ENCODE results near the gene ZNF469.

The ZNF469 gene

DNA sequence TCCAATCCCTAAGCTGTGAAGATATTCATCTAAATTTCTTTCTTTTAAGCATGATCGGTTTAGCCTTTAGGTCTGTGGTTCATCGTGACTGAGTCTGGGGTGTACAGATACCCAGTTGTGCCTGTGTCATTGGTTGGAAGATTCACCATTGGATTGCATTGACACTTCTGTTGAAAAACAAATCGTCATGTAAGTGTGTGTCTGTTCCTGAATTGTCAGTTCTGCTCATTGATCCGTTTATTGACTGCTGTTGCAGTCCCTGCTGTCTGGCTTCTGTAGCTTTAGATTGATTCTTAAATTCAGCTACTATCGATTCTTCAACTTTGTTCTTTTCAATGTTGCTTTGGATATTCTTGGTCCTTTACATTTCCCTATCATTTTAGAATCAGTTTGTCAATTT, 21.0 kb upstream of the ZNF469 start:
- no peaks in the 10 kb centered on the region for H3K4me1 Mint-ChIP-seq (ENCODE audit: low read depth)
- peaks cover 21% of the 10 kb centered on the region for H3K27me3 Mint-ChIP-seq
- H3K4me3 Mint-ChIP-seq, result no peak overlapping the region

DNA sequence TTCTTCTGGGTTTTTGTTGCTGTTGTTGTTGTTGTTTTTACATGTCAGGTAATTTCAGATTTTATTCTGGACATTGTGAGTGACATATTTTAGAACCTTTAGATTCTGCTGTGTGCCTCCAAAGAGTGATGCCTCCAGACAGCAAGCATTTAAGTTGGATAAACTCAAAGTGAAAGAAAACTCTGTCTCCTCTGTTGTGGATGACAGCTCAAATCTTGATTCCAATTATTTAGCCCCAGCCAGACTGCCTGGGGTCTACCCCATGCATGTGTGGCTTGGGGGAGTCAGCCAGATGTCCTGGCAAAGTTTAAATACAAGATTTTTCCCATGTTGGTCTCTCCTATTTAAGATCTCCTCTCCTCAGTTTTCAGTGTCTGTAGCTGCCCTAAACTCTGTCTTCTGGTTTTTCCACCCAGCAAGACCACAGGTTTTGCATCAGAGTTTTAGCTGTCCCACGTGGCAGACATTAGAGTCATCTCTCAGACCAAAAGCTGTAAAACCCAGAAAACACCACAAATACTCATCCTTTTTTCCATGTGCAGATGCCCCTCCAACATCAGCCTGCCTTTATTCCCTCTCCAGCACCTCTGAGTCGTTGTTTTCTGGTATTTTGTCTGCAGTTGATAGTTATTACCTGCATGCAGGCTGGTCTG, 19.4 kb upstream of the ZNF469 start:
- no peaks in the 10 kb centered on the region for H3K4me1 Mint-ChIP-seq (ENCODE audit: low read depth)
- no peak overlapping the region for H3K27ac Mint-ChIP-seq
- H3K9me3 Mint-ChIP-seq, result no peaks in the 10 kb centered on the region
- no peaks in the 10 kb centered on the region for H3K36me3 Mint-ChIP-seq (ENCODE audit: low read depth)
- H3K27me3 Mint-ChIP-seq, result peaks cover 22% of the 10 kb centered on the region
- intact Hi-C loops (cut with micrococcal nuclease), result no loop called here
- H3K4me3 Mint-ChIP-seq, result no peak overlapping the region

More for the DNA sequence above, 21.0 kb upstream of the ZNF469 start:
- H3K36me3 Mint-ChIP-seq (ENCODE audit: low read depth), result no peaks in the 10 kb centered on the region
- no peak overlapping the region for H3K27ac Mint-ChIP-seq
- intact Hi-C loops (cut with micrococcal nuclease), result no loop called here
- H3K9me3 Mint-ChIP-seq, result no peaks in the 10 kb centered on the region

DNA sequence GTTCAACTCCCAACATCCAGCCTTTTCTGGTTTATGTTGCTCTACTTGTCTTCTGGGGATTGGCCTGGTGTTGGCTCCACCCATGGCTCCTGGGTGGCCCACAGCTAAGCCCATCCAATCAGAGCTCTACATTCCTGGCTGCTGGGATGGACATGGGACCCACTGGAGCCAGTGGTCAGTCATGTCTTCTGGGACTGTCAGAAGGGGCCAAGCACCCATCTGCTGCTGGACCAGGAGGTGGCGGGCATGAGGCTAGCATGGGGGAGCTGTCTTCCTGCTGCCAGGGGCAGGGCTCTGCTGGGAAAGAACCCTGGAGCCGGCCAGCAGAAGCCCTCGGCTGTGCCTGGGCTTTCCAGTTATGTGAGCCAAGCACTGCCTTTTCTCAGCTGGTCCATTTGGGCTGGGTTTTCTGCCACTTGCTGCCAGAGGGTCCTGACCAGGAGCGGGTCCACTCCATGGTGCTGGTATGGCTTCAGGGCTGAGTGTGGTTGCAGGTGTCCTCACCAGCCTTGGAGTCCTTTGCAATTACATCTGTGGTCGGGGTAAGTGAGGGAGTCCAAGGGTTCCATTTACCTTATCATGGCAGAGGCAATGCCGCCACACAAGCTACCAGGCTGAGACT, 17.4 kb upstream of the ZNF469 start:
- intact Hi-C loops (cut with micrococcal nuclease), result no loop called here
- H3K27ac Mint-ChIP-seq, result no peak overlapping the region
- no peaks in the 10 kb centered on the region for H3K4me1 Mint-ChIP-seq (ENCODE audit: low read depth)
- peaks cover 20% of the 10 kb centered on the region for H3K27me3 Mint-ChIP-seq
- no peak overlapping the region for H3K4me3 Mint-ChIP-seq
- no peaks in the 10 kb centered on the region for H3K9me3 Mint-ChIP-seq
- H3K36me3 Mint-ChIP-seq (ENCODE audit: low read depth), result no peaks in the 10 kb centered on the region

- peaks cover 18% of the 10 kb centered on the region for H3K27me3 Mint-ChIP-seq
- no peaks in the 10 kb centered on the region for H3K36me3 Mint-ChIP-seq (ENCODE audit: low read depth)
- no peak overlapping the region for H3K27ac Mint-ChIP-seq
- intact Hi-C loops (cut with micrococcal nuclease), result no loop called here
- no peaks in the 10 kb centered on the region for H3K4me1 Mint-ChIP-seq (ENCODE audit: low read depth)
- H3K9me3 Mint-ChIP-seq, result no peaks in the 10 kb centered on the region
- no peak overlapping the region for H3K4me3 Mint-ChIP-seq
Observed at GRCh38 chr16:88366032-88366703, 16.6 kb upstream of the ZNF469 start.

- no peaks in the 10 kb centered on the region for H3K36me3 Mint-ChIP-seq (ENCODE audit: low read depth)
- H3K4me1 Mint-ChIP-seq (ENCODE audit: low read depth), result no peaks in the 10 kb centered on the region
- peaks cover 16% of the 10 kb centered on the region for H3K27me3 Mint-ChIP-seq
- H3K4me3 Mint-ChIP-seq, result no peak overlapping the region
- no peaks in the 10 kb centered on the region for H3K9me3 Mint-ChIP-seq
- intact Hi-C loops (cut with micrococcal nuclease), result no loop called here
- H3K27ac Mint-ChIP-seq, result no peak overlapping the region
Observed at GRCh38 chr16:88366704-88367047, 16.1 kb upstream of the ZNF469 start.

DNA sequence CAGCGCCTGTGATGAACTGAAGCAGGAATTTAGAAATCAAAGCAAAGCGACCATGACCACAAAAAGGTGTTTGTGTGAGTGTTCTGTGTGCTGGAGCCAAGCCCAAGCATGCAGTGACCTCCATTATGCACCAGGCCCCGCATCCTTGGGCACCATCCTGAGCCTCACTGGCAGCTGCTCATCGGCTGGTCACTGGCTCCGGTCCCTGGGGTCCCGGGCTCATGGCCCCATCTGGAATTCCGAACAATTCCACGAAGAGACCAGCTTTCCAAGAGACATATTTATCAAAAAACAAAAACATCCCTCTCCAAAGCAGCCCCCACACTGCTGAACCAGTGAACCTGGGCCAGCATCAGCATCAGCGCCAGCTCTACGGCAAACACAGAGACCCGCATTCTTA, 15.2 kb upstream of the ZNF469 start:
- Mint-ChIP-seq H3K27me3 (peaks cover 13% of the 10 kb centered on the region), H3K4me1 (ENCODE audit: low read depth) (no peaks in the 10 kb centered on the region), H3K9me3 (no peaks in the 10 kb centered on the region), H3K36me3 (ENCODE audit: low read depth) (no peaks in the 10 kb centered on the region), H3K4me3 (no peak overlapping the region), H3K27ac (no peak overlapping the region)
- intact Hi-C loops (cut with micrococcal nuclease), result no loop called here

GRCh38 chr16:88368036-88368435, 14.7 kb upstream of the ZNF469 start:
- intact Hi-C loops (cut with micrococcal nuclease), result no loop called here
- Mint-ChIP-seq H3K9me3 (no peaks in the 10 kb centered on the region), H3K27ac (no peak overlapping the region), H3K4me1 (ENCODE audit: low read depth) (no peaks in the 10 kb centered on the region), H3K36me3 (ENCODE audit: low read depth) (no peaks in the 10 kb centered on the region), H3K4me3 (no peak overlapping the region), H3K27me3 (peaks cover 9% of the 10 kb centered on the region)

DNA sequence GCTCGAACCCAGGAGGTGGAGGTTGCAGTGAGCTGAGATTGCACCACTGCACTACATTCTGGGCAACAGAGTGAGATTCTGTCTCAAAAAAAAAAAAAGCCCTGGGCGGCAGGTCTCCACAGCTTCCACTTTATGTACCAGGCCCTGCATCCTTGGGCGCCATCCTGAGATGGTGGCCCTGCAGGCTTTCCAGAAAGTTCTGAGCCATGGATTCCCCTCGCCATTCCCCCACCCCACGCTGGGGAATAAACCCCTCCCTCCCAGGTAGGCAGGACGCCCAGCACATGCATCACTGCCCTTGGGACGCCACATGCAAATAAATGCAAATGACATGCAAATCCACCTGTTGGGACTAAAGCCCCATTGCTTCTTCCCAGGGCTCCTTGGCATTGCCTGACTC, 13.8 kb upstream of the ZNF469 start:
- Mint-ChIP-seq H3K9me3 (no peaks in the 10 kb centered on the region), H3K27ac (no peak overlapping the region), H3K36me3 (ENCODE audit: low read depth) (no peaks in the 10 kb centered on the region), H3K27me3 (peaks cover 3% of the 10 kb centered on the region), H3K4me1 (ENCODE audit: low read depth) (no peaks in the 10 kb centered on the region), H3K4me3 (no peak overlapping the region)
- intact Hi-C loops (cut with micrococcal nuclease), result no loop called here

GRCh38 chr16:88369447-88370008, 13.2 kb upstream of the ZNF469 start:
- Mint-ChIP-seq H3K4me3 (no peak overlapping the region), H3K27me3 (peaks cover 6% of the 10 kb centered on the region), H3K27ac (no peak overlapping the region), H3K4me1 (ENCODE audit: low read depth) (no peaks in the 10 kb centered on the region), H3K9me3 (no peaks in the 10 kb centered on the region), H3K36me3 (ENCODE audit: low read depth) (no peaks in the 10 kb centered on the region)
- intact Hi-C loops (cut with micrococcal nuclease), result no loop called here

DNA sequence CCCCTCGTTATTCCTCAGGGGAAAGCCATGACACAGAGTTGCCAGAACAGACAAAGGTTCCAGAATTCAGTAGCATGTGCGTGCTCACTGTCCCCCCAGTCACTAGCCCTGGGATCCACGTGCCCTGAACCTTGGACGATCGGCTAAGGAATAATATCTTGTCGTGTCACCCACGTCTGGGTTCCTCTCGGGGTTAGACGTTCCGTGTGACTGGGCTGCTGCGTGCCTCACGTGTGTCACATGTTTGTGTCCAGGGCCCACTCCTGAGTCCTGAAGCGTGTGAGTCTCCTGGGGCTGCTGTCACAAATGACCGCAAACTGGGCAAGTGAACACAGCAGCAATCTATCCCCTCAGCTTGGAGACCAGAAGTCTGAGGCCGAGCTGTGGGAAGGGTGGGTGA, 12.4 kb upstream of the ZNF469 start:
- Mint-ChIP-seq H3K9me3 (no peaks in the 10 kb centered on the region), H3K4me1 (ENCODE audit: low read depth) (no peaks in the 10 kb centered on the region), H3K27ac (no peak overlapping the region), H3K4me3 (no peak overlapping the region), H3K27me3 (peaks cover 6% of the 10 kb centered on the region), H3K36me3 (ENCODE audit: low read depth) (no peaks in the 10 kb centered on the region)
- intact Hi-C loops (cut with micrococcal nuclease), result no loop called here

DNA sequence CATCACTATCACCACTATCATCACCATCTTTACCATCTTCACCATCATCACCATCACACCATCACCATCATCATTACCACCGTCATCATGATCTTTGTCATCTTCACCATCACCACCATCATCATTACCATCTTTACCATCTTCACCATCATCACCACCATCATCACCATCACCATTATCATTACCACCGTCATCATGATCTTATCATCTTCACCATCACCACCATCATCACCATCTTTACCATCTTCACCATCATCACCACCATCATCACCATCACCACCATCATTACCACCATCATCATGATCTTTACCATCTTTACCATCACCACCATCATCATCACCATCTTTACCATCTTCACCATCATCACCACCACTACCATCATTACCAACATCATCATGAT, 10.2 kb upstream of the ZNF469 start:
- Mint-ChIP-seq H3K27ac (no peak overlapping the region), H3K9me3 (no peaks in the 10 kb centered on the region), H3K36me3 (ENCODE audit: low read depth) (no peaks in the 10 kb centered on the region), H3K4me1 (ENCODE audit: low read depth) (no peaks in the 10 kb centered on the region), H3K4me3 (no peak overlapping the region), H3K27me3 (peaks cover 6% of the 10 kb centered on the region)
- intact Hi-C loops (cut with micrococcal nuclease), result no loop called here

- no peaks in the 10 kb centered on the region for H3K4me1 Mint-ChIP-seq (ENCODE audit: low read depth)
- no peak overlapping the region for H3K4me3 Mint-ChIP-seq
- no peak overlapping the region for H3K27ac Mint-ChIP-seq
- H3K9me3 Mint-ChIP-seq, result no peaks in the 10 kb centered on the region
- H3K36me3 Mint-ChIP-seq (ENCODE audit: low read depth), result no peaks in the 10 kb centered on the region
- intact Hi-C loops (cut with micrococcal nuclease), result no loop called here
- H3K27me3 Mint-ChIP-seq, result peaks cover 6% of the 10 kb centered on the region
Observed at GRCh38 chr16:88373211-88373610, 9.5 kb upstream of the ZNF469 start.

DNA sequence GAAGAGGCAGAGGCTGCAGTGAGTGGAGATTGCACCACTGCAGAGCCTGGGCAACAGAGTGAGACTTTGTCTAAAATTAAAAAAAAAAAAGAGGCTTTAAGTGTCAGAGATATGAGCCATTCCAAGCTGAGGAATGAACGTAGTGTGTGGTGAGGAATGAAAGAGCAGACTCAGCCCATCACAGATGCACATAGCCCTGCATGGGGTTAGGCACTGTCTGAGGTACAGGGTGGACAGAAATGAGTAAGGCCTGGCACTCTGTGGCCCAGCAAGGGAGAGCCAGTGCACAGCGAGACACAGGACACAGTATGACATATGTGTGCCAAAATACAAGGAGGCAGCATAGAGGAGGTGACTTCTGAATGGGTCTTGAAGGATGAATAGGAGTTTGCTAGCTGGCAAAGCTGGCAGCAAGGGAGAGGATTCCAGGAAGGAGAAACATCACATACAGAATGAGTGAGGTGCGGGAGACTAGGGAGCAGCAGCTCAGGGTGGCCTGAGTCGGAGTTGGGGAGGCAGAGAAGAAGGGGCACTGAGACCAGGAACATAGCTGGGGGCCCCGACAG, 8.7 kb upstream of the ZNF469 start:
- no peak overlapping the region for H3K27ac Mint-ChIP-seq
- H3K4me1 Mint-ChIP-seq (ENCODE audit: low read depth), result no peaks in the 10 kb centered on the region
- intact Hi-C loops (cut with micrococcal nuclease), result no loop called here
- H3K27me3 Mint-ChIP-seq, result peaks cover 4% of the 10 kb centered on the region
- no peak overlapping the region for H3K4me3 Mint-ChIP-seq
- H3K36me3 Mint-ChIP-seq (ENCODE audit: low read depth), result no peaks in the 10 kb centered on the region
- no peaks in the 10 kb centered on the region for H3K9me3 Mint-ChIP-seq

- Mint-ChIP-seq H3K36me3 (ENCODE audit: low read depth) (no peaks in the 10 kb centered on the region), H3K27me3 (peaks cover 8% of the 10 kb centered on the region), H3K9me3 (no peaks in the 10 kb centered on the region), H3K27ac (no peak overlapping the region), H3K4me1 (ENCODE audit: low read depth) (no peaks in the 10 kb centered on the region), H3K4me3 (no peak overlapping the region)
- intact Hi-C loops (cut with micrococcal nuclease), result no loop called here
Observed at GRCh38 chr16:88374736-88375135, 8.0 kb upstream of the ZNF469 start.

All from dendritic cell treated with granulocyte-macrophage colony-stimulating factor and Interleukin-4, amounts not matched to agents 40 ng/mL and 50 ng/mL, for 4 days (primary cell).